ENCODE measurements around the gene PDAP1.
"Not testable (repeated sequence)": the region's sequence is repeated elsewhere in the genome, so short reads cannot be mapped to it uniquely, and the experiment has no call there.

PDAP1 gene

GRCh38 chr7:99389772-99390171 is 18.6 kb downstream of the PDAP1 start:
- Mint-ChIP-seq H3K9me3 (no peaks in the 10 kb centered on the region), H3K4me3 (no peak overlapping the region), H3K4me1 (peaks cover 24% of the 10 kb centered on the region), H3K36me3 (ENCODE audit: insufficient read depth) (peaks cover 82% of the 10 kb centered on the region), H3K27ac (ENCODE audit: low read depth) (no peak overlapping the region), H3K27me3 (no peaks in the 10 kb centered on the region)
- ATAC-seq (replicated peaks; ENCODE audit: extremely low read depth, poor library complexity, severe bottlenecking) = no peak
- no peak for DNase-seq (ENCODE audit: low spot score in 2 of 2)

GRCh38 chr7:99387912-99388311 is 20.5 kb downstream of the PDAP1 start:
- no peaks in the 10 kb centered on the region for H3K27me3 Mint-ChIP-seq
- ATAC-seq (replicated peaks; ENCODE audit: extremely low read depth, poor library complexity, severe bottlenecking) = no peak
- H3K9me3 Mint-ChIP-seq = no peaks in the 10 kb centered on the region
- DNase-seq (ENCODE audit: low spot score in 2 of 2) = no peak
- peaks cover 73% of the 10 kb centered on the region for H3K36me3 Mint-ChIP-seq (ENCODE audit: insufficient read depth)
- H3K4me1 Mint-ChIP-seq = peaks cover 27% of the 10 kb centered on the region
- H3K27ac Mint-ChIP-seq (ENCODE audit: low read depth) = peak overlapping the region; percentile 68
- H3K4me3 Mint-ChIP-seq = no peak overlapping the region

GRCh38 chr7:99387239-99387635 is 21.2 kb downstream of the PDAP1 start:
- peaks cover 68% of the 10 kb centered on the region for H3K36me3 Mint-ChIP-seq (ENCODE audit: insufficient read depth)
- H3K27me3 Mint-ChIP-seq; H3K27ac Mint-ChIP-seq (ENCODE audit: low read depth); H3K4me3 Mint-ChIP-seq; H3K9me3 Mint-ChIP-seq; ATAC-seq (replicated peaks; ENCODE audit: extremely low read depth, poor library complexity, severe bottlenecking); DNase-seq (ENCODE audit: low spot score in 2 of 2): not testable (repeated sequence)
- peaks cover 22% of the 10 kb centered on the region for H3K4me1 Mint-ChIP-seq

GRCh38 chr7:99386584-99387238 is 21.7 kb downstream of the PDAP1 start:
- H3K27ac Mint-ChIP-seq (ENCODE audit: low read depth) = no peak overlapping the region
- DNase-seq (ENCODE audit: low spot score in 2 of 2) (peak in 1 of 2 donors; percentile 26), ATAC-seq (replicated peaks; ENCODE audit: extremely low read depth, poor library complexity, severe bottlenecking) (peak; percentile 48)
- no peaks in the 10 kb centered on the region for H3K27me3 Mint-ChIP-seq
- peaks cover 18% of the 10 kb centered on the region for H3K4me1 Mint-ChIP-seq
- peaks cover 63% of the 10 kb centered on the region for H3K36me3 Mint-ChIP-seq (ENCODE audit: insufficient read depth)
- H3K9me3 Mint-ChIP-seq = no peaks in the 10 kb centered on the region
- H3K4me3 Mint-ChIP-seq = no peak overlapping the region

GRCh38 chr7:99385564-99385963 is 22.8 kb downstream of the PDAP1 start:
- Mint-ChIP-seq H3K9me3 (no peaks in the 10 kb centered on the region), H3K4me1 (peaks cover 26% of the 10 kb centered on the region), H3K4me3 (no peak overlapping the region), H3K27me3 (no peaks in the 10 kb centered on the region), H3K36me3 (ENCODE audit: insufficient read depth) (peaks cover 62% of the 10 kb centered on the region), H3K27ac (ENCODE audit: low read depth) (peak overlapping the region; percentile 72)
- DNase-seq (ENCODE audit: low spot score in 2 of 2) (no peak), ATAC-seq (replicated peaks; ENCODE audit: extremely low read depth, poor library complexity, severe bottlenecking) (no peak)

GRCh38 chr7:99384523-99384922 is 23.9 kb downstream of the PDAP1 start:
- ATAC-seq (replicated peaks; ENCODE audit: extremely low read depth, poor library complexity, severe bottlenecking) (no peak), DNase-seq (ENCODE audit: low spot score in 2 of 2) (no peak)
- Mint-ChIP-seq H3K4me3 (no peak overlapping the region), H3K9me3 (no peaks in the 10 kb centered on the region), H3K27ac (ENCODE audit: low read depth) (peak overlapping the region; percentile 72), H3K27me3 (no peaks in the 10 kb centered on the region), H3K4me1 (peaks cover 37% of the 10 kb centered on the region), H3K36me3 (ENCODE audit: insufficient read depth) (peaks cover 63% of the 10 kb centered on the region)

- H3K4me1 Mint-ChIP-seq = peaks cover 43% of the 10 kb centered on the region
- peak overlapping the region; percentile 78 for H3K27ac Mint-ChIP-seq (ENCODE audit: low read depth)
- H3K36me3 Mint-ChIP-seq (ENCODE audit: insufficient read depth) = peaks cover 63% of the 10 kb centered on the region
- no peak overlapping the region for H3K4me3 Mint-ChIP-seq
- H3K9me3 Mint-ChIP-seq = no peaks in the 10 kb centered on the region
- no peak for DNase-seq (ENCODE audit: low spot score in 2 of 2)
- ATAC-seq (replicated peaks; ENCODE audit: extremely low read depth, poor library complexity, severe bottlenecking) = no peak
- no peaks in the 10 kb centered on the region for H3K27me3 Mint-ChIP-seq
Measured at GRCh38 chr7:99383791-99384370, 24.5 kb downstream of the PDAP1 start.

DNA sequence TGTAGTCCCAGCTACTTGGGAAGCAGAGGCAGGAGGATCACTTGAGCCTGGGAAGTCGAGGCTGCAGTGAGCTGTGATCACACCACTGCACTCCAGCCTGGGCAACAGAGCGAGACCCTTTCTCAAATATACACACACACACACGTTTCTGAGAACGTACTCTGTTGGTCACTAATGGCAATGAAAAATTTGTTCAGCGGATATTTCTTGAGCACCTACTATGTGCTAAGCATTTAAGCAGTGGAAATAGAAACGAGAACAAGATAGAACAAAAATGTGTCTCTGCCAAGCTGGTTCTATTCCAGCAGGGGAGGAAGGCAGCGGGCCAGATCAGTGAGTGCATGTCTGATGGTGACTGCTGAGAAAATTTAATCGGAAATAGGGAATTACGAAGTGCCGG is 25.2 kb downstream of the PDAP1 start:
- H3K9me3 Mint-ChIP-seq = no peaks in the 10 kb centered on the region
- peaks cover 45% of the 10 kb centered on the region for H3K4me1 Mint-ChIP-seq
- peaks cover 63% of the 10 kb centered on the region for H3K36me3 Mint-ChIP-seq (ENCODE audit: insufficient read depth)
- no peaks in the 10 kb centered on the region for H3K27me3 Mint-ChIP-seq
- H3K4me3 Mint-ChIP-seq = no peak overlapping the region
- H3K27ac Mint-ChIP-seq (ENCODE audit: low read depth) = peak overlapping the region; percentile 78
- DNase-seq (ENCODE audit: low spot score in 2 of 2) (no peak), ATAC-seq (replicated peaks; ENCODE audit: extremely low read depth, poor library complexity, severe bottlenecking) (no peak)

DNA sequence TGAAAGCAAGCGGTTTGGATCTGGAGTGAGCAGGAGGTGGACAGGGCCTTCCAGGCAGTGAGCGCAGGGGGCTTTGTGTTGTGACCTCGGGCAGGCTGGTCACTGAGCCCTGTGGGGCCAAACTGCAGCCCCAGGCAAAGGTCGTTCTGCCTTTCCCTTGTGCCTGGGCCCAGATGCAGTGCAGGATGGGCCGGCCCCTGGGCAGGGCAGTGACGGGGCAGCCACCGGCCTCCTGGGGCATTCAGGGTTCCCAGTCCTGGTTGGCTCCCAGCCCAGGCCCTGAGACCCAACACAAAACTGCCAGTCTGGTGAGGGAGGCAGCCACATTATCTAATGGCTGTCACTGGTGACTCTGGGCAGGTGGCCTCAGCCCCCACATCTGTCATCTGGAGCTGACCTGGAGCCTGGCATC is 26.7 kb downstream of the PDAP1 start:
- peaks cover 64% of the 10 kb centered on the region for H3K36me3 Mint-ChIP-seq (ENCODE audit: insufficient read depth)

GRCh38 chr7:99380823-99381663 is 27.4 kb downstream of the PDAP1 start:
- Mint-ChIP-seq H3K27ac (ENCODE audit: low read depth) (peak overlapping the region; percentile 90), H3K27me3 (no peaks in the 10 kb centered on the region), H3K9me3 (no peaks in the 10 kb centered on the region), H3K4me1 (peaks cover 61% of the 10 kb centered on the region), H3K4me3 (peak overlapping the region; percentile 68), H3K36me3 (ENCODE audit: insufficient read depth) (peaks cover 64% of the 10 kb centered on the region)
- peak; percentile 74 to 92 for DNase-seq (ENCODE audit: low spot score in 2 of 2)
- peak; percentile 94 for ATAC-seq (replicated peaks; ENCODE audit: extremely low read depth, poor library complexity, severe bottlenecking)

More for the DNA sequence above, 26.7 kb downstream of the PDAP1 start:
- Mint-ChIP-seq H3K4me1 (peaks cover 59% of the 10 kb centered on the region), H3K27me3 (no peaks in the 10 kb centered on the region), H3K9me3 (no peaks in the 10 kb centered on the region), H3K4me3 (peak overlapping the region; percentile 68), H3K27ac (ENCODE audit: low read depth) (no peak overlapping the region)
- no peak for ATAC-seq (replicated peaks; ENCODE audit: extremely low read depth, poor library complexity, severe bottlenecking)
- DNase-seq (ENCODE audit: low spot score in 2 of 2) = no peak

- no peak for DNase-seq (ENCODE audit: low spot score in 2 of 2)
Measured at GRCh38 chr7:99380032-99380822, 28.2 kb downstream of the PDAP1 start.

DNA sequence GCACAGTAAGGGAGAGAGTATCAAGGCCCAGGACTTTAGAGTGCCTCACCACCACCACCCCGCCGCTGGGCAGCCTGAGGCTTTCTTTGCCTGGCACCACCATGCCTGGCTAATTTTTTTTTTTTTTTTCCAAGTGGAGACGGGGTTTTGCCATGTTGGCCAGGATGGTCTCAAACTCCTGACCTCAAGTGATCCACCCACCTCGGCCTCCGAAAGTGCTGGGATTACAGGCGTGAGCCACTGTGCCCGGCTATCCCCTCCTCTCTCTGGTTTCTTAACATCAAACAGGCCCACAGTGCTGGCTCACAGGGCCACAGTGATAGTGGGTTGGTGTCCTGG is 28.7 kb downstream of the PDAP1 start:
- H3K9me3 Mint-ChIP-seq; H3K27me3 Mint-ChIP-seq; ATAC-seq (replicated peaks; ENCODE audit: extremely low read depth, poor library complexity, severe bottlenecking); DNase-seq (ENCODE audit: low spot score in 2 of 2): not testable (repeated sequence)
- H3K27ac Mint-ChIP-seq (ENCODE audit: low read depth) = peak overlapping the region; percentile 90
- peaks cover 60% of the 10 kb centered on the region for H3K4me1 Mint-ChIP-seq
- H3K4me3 Mint-ChIP-seq = peak overlapping the region; percentile 68
- peaks cover 62% of the 10 kb centered on the region for H3K36me3 Mint-ChIP-seq (ENCODE audit: insufficient read depth)

More at GRCh38 chr7:99380032-99380822, 28.2 kb downstream of the PDAP1 start:
- peaks cover 61% of the 10 kb centered on the region for H3K4me1 Mint-ChIP-seq
- peak overlapping the region; percentile 90 for H3K27ac Mint-ChIP-seq (ENCODE audit: low read depth)
- peak overlapping the region; percentile 68 for H3K4me3 Mint-ChIP-seq
- H3K27me3 Mint-ChIP-seq = no peaks in the 10 kb centered on the region
- no peaks in the 10 kb centered on the region for H3K9me3 Mint-ChIP-seq
- ATAC-seq (replicated peaks; ENCODE audit: extremely low read depth, poor library complexity, severe bottlenecking) = peak; percentile 3
- H3K36me3 Mint-ChIP-seq (ENCODE audit: insufficient read depth) = peaks cover 65% of the 10 kb centered on the region
